ENCODE results near the gene CLPTM1L.

DNA sequence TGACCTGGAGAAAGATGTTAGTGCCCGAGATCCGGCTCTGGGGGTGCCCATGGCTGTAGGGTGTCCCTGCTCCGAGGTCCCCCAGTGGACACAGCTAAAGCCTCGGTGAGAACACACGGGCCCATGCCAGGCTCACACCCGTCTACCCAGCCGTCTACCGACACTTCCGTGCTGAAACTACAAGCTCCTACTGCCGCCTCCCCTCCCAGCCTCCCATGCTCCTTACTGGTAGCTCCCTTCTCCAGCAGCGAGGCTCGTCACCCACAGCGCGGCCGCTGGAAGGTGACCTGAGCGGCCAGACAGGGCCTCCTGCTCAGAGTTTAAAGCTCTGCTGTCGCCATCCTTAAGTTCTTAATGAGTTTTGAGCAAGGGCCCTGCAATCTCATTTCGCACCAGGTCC, 33.2 kb upstream of the CLPTM1L start:
- no peak for TF ChIP-seq TEAD4 (IDR thresholded peaks at IDR 0.05; ENCODE audit: low read length)
- no peak for TF ChIP-seq TEAD4 (CRISPR knock-in tag; IDR thresholded peaks at IDR 0.05; ENCODE audit: borderline replicate concordance)
- TF ChIP-seq, protein P1, sequence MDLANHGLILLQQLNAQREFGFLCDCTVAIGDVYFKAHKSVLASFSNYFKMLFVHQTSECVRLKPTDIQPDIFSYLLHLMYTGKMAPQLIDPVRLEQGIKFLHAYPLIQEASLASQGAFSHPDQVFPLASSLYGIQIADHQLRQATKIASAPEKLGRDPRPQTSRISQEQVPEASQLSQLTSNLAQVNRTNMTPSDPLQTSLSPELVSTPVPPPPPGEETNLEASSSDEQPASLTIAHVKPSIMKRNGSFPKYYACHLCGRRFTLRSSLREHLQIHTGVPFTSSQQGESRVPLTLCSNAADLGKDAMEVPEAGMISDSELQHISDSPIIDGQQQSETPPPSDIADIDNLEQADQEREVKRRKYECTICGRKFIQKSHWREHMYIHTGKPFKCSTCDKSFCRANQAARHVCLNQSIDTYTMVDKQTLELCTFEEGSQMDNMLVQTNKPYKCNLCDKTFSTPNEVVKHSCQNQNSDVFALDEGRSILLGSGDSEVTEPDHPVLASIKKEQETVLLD (IDR thresholded peaks at IDR 0.05), result no peak
- no peak for TF ChIP-seq CTCF (IDR thresholded peaks at IDR 0.05 in 2 of 3, conservative IDR thresholded peaks at IDR 0.05 in 1 of 3; ENCODE audit: insufficient read depth in 2 of 3, low read depth in 1 of 3, low read length in 3 of 3)
- no peak for TF ChIP-seq TCF3 (CRISPR knock-in tag; IDR thresholded peaks at IDR 0.05)
- TF ChIP-seq MAFK (IDR thresholded peaks at IDR 0.05; ENCODE audit: low read length), result no peak
- no peak for TF ChIP-seq C11orf30 (IDR thresholded peaks at IDR 0.05; ENCODE audit: low read depth)
- TF ChIP-seq, protein P2, sequence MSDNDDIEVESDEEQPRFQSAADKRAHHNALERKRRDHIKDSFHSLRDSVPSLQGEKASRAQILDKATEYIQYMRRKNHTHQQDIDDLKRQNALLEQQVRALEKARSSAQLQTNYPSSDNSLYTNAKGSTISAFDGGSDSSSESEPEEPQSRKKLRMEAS (CRISPR knock-in tag; IDR thresholded peaks at IDR 0.05), result no peak
- TF ChIP-seq CREM (IDR thresholded peaks at IDR 0.05; ENCODE audit: low read depth), result no peak

All from K562 (cell line).